Measurements from ENCODE around the gene GUK1.
"Not testable (repeated sequence)": the region's sequence is repeated elsewhere in the genome, so short reads cannot be mapped to it uniquely, and the experiment has no call there.

DNA sequence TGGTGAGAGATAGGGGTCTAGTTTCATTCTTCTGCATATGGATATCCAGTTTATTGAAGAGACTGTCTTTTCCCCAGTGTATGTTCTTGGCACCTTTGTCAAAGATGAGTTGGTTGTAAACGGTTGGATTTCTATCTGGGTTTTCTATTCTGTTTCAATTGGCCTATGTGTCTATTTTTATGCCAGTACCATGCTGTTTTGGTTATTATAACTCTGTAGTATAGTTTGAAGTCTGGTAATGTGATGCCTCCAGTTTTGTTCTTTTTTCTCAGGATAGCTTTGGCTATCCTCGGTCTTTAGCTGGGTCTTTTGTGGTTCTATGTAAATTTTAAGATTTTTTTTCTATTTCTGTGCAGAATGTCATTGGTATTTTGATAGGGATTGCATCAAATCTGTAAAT is 48.2 kb downstream of the GUK1 start:
- TF ChIP-seq, protein P1, sequence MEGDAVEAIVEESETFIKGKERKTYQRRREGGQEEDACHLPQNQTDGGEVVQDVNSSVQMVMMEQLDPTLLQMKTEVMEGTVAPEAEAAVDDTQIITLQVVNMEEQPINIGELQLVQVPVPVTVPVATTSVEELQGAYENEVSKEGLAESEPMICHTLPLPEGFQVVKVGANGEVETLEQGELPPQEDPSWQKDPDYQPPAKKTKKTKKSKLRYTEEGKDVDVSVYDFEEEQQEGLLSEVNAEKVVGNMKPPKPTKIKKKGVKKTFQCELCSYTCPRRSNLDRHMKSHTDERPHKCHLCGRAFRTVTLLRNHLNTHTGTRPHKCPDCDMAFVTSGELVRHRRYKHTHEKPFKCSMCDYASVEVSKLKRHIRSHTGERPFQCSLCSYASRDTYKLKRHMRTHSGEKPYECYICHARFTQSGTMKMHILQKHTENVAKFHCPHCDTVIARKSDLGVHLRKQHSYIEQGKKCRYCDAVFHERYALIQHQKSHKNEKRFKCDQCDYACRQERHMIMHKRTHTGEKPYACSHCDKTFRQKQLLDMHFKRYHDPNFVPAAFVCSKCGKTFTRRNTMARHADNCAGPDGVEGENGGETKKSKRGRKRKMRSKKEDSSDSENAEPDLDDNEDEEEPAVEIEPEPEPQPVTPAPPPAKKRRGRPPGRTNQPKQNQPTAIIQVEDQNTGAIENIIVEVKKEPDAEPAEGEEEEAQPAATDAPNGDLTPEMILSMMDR (IDR thresholded peaks at IDR 0.05): not testable (repeated sequence)
- TF ChIP-seq EZH2 (IDR thresholded peaks at IDR 0.05): not testable (repeated sequence)
